ES-I3 (cell line): Measurements from ENCODE around the gene DNAJC24.

Experiments used
- H3K36me3 ChIP-seq: 2 replicates; pipeline ENCODE4 v1.6.1; 2013; ENCODE audit warnings: mild to moderate bottlenecking, low read length, control low read depth, moderate library complexity; ENCODE audit not compliant: insufficient read depth
- H3K4me1 ChIP-seq: 2 replicates; pipeline ENCODE4 v1.6.1; 2013; ENCODE audit warnings: mild to moderate bottlenecking, control low read depth, low read length; ENCODE audit not compliant: insufficient read depth
- H3K9ac ChIP-seq: 2 replicates; pipeline ENCODE4 v1.6.1; 2013; ENCODE audit warnings: low read depth, mild to moderate bottlenecking, low read length, moderate library complexity
- H3K9me3 ChIP-seq: 2 replicates; pipeline ENCODE4 v1.6.1; 2013; ENCODE audit warnings: mild to moderate bottlenecking, low read length, moderate library complexity; ENCODE audit not compliant: control insufficient read depth, insufficient read depth

DNAJC24 gene

GRCh38 chr11:31424652-31425051 lies 55.0 kb downstream of the DNAJC24 start:
- no peaks in the 10 kb centered on the region; the same call in 1 of the 2 replicates for H3K36me3 ChIP-seq
- H3K9me3 ChIP-seq, result no peaks in the 10 kb centered on the region
- peaks cover 11% of the 10 kb centered on the region; the same call in 1 of the 2 replicates for H3K4me1 ChIP-seq
- no peak overlapping the region for H3K9ac ChIP-seq

DNA sequence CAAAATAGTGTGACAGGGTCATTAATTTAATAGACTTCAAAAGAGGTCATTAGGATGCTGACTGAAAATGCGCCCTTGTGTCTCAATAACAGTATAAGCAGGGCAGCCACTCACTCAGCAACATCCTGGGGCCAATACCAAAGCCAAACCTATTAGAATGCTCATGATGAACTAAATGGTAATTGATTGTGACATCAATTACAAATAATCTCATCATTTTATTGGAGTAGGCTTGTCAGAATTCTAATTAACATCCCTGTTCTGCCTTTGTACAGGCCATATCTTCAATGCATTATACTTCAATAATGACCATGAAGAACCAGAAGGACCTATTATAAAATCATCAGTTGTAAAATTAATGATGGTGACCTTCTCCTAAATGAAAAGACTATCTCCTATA lies 64.2 kb downstream of the DNAJC24 start:
- Histone ChIP-seq H3K4me1 (no peaks in the 10 kb centered on the region), H3K9me3 (no peaks in the 10 kb centered on the region), H3K9ac (no peak overlapping the region), H3K36me3 (no peaks in the 10 kb centered on the region; the same call in 1 of the 2 replicates)

DNA sequence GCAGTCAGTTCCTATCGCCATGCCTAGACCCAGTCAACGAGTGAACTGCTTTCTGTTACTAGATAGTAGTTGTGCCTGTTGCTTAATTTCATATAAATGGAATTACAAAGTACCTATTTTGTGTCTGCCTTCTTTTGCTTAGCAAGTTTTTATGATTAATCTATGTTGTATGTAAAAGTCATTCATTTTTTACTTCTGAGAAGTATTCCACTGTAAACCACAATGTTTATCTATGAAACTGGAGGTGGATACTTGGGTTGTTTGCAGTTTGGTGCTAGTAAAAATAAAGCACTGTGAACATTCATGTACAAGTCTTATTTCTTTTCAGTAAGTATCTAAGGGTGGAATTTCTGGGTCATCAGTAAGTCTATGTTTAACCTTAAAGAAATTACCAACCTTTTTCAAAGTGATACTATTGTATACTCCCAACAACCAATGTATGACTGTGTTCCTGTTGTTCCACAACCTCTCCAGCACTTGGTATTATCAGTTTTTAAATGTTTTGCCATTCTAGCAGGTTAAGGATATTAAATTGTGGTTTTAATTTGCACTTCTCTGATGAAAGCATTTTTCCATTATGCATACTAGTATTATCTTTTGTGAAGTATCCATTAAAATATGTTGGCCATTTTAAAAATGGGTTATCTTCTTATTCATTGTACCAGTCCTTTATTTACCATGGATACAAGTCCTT lies 68.2 kb downstream of the DNAJC24 start:
- no peaks in the 10 kb centered on the region; the same call in 1 of the 2 replicates for H3K4me1 ChIP-seq
- H3K9me3 ChIP-seq, result no peaks in the 10 kb centered on the region
- H3K9ac ChIP-seq, result no peak overlapping the region
- no peaks in the 10 kb centered on the region for H3K36me3 ChIP-seq

- no peaks in the 10 kb centered on the region; the same call in 1 of the 2 replicates for H3K4me1 ChIP-seq
- H3K9me3 ChIP-seq, result no peaks in the 10 kb centered on the region
- H3K9ac ChIP-seq, result no peak overlapping the region
- H3K36me3 ChIP-seq, result no peaks in the 10 kb centered on the region
Observed at GRCh38 chr11:31441296-31441695, 71.6 kb downstream of the DNAJC24 start.

DNA sequence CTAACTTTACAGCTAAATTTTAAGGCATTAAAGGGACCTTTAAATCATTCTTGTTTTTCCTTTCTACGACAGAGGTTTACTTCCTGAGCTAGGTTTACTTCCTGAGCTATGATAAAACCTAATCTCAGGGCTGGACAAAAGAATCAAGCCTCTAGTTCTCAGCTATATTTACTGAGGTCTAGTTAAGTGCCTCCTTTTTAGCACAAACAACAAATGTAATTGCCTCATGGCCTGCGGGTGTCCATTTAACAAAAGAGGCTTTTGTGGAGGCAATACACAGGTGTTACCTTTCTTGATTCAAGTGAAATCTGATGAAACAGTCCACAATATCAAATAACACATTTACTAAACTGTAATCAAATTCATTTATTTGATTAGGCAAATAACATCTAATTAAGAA lies 72.4 kb downstream of the DNAJC24 start:
- no peak overlapping the region for H3K9ac ChIP-seq
- no peaks in the 10 kb centered on the region; the same call in 1 of the 2 replicates for H3K4me1 ChIP-seq
- no peaks in the 10 kb centered on the region for H3K36me3 ChIP-seq
- no peaks in the 10 kb centered on the region for H3K9me3 ChIP-seq

GRCh38 chr11:31443802-31444201 lies 74.1 kb downstream of the DNAJC24 start:
- Histone ChIP-seq H3K36me3 (no peaks in the 10 kb centered on the region), H3K9ac (no peak overlapping the region), H3K9me3 (no peaks in the 10 kb centered on the region), H3K4me1 (no peaks in the 10 kb centered on the region; the same call in 1 of the 2 replicates)

DNA sequence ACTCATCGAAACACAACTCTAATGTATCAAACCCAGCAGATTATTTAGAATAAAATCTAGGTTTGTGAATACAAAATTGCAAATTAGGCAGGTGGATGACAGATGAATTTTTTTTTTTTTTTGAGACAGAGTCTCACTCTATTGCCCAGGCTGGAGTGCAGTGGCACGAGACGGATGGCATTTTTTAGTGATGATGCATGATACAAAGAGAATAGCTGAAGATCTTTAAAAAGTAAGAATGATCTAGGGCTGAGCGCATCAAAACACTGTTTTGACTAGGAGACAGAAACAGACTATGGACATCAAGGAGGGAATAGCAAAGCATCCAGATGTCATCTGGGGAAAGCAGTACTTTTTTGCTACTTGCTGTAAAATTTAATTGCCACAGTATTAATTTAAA lies 76.0 kb downstream of the DNAJC24 start:
- Histone ChIP-seq H3K9me3 (no peaks in the 10 kb centered on the region), H3K4me1 (no peaks in the 10 kb centered on the region; the same call in 1 of the 2 replicates), H3K36me3 (no peaks in the 10 kb centered on the region), H3K9ac (no peak overlapping the region)

GRCh38 chr11:31449040-31449439 lies 79.4 kb downstream of the DNAJC24 start:
- H3K36me3 ChIP-seq, result no peaks in the 10 kb centered on the region
- no peaks in the 10 kb centered on the region for H3K4me1 ChIP-seq
- H3K9me3 ChIP-seq, result no peaks in the 10 kb centered on the region
- H3K9ac ChIP-seq, result no peak overlapping the region

- H3K4me1 ChIP-seq, result no peaks in the 10 kb centered on the region
- H3K36me3 ChIP-seq, result no peaks in the 10 kb centered on the region
- H3K9ac ChIP-seq, result no peak overlapping the region
- H3K9me3 ChIP-seq, result no peaks in the 10 kb centered on the region
Observed at GRCh38 chr11:31450841-31451240, 81.2 kb downstream of the DNAJC24 start.

DNA sequence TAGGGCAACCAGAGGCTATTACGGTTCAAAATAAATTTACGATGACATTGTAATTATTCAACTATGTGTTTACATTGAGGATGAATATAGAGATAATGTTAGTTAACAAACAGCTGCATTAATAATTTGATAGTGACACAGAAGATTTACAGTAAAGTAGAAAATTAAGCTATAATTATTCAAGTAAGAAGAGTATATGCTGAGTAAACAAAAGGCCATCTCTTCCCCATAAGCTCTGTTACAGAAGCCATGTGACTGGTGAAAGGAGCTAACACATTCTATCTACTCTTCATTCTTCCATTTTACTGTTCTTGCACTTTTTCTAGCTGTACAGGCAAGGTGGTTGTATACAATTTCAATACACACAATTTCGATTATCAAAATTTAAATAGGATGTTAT lies 85.5 kb downstream of the DNAJC24 start:
- H3K4me1 ChIP-seq, result no peaks in the 10 kb centered on the region
- H3K9ac ChIP-seq, result no peak overlapping the region
- peaks cover 3% of the 10 kb centered on the region; the same call in 1 of the 2 replicates for H3K36me3 ChIP-seq
- H3K9me3 ChIP-seq, result no peaks in the 10 kb centered on the region

DNA sequence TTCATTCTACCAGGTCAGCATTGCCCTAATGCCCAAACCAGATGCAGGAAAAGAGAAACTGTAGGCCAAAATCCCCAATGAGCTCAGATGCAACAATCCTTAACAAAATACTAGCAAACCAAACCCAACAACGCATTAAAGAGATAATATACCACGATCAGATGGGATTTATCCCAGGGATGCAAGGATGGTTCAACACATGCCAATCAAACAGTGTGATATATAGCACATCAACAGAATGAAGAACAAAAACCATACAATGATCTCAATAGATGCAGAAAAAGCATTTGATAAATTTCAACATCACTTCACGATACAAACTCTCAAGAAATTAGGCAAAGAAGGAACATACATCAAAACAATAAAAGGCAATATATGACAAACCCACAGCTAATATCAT lies 94.8 kb downstream of the DNAJC24 start:
- H3K9ac ChIP-seq, result no peak overlapping the region
- no peaks in the 10 kb centered on the region for H3K4me1 ChIP-seq
- no peaks in the 10 kb centered on the region; the same call in 1 of the 2 replicates for H3K9me3 ChIP-seq
- no peaks in the 10 kb centered on the region; the same call in 1 of the 2 replicates for H3K36me3 ChIP-seq

DNA sequence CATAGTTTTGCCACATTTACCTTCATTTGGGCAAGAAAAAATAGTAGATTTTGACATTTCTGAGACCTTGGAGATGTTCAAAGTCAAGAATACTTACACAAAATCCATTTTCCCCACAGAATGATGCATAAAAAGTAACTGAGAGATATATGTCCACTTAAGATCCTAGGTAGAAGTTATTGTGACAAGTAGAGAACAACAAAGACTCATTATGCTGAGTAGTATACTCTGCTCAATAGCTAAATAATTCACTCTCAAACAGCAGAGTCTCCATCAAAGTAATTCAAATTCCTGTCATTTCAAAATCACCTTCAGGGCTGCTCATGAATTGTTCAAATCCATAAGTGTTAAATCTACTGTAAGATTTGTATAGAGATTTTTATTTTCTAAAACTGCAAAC lies 104.4 kb downstream of the DNAJC24 start:
- H3K36me3 ChIP-seq, result no peaks in the 10 kb centered on the region
- H3K9me3 ChIP-seq, result no peaks in the 10 kb centered on the region
- H3K4me1 ChIP-seq, result no peaks in the 10 kb centered on the region
- no peak overlapping the region for H3K9ac ChIP-seq

DNA sequence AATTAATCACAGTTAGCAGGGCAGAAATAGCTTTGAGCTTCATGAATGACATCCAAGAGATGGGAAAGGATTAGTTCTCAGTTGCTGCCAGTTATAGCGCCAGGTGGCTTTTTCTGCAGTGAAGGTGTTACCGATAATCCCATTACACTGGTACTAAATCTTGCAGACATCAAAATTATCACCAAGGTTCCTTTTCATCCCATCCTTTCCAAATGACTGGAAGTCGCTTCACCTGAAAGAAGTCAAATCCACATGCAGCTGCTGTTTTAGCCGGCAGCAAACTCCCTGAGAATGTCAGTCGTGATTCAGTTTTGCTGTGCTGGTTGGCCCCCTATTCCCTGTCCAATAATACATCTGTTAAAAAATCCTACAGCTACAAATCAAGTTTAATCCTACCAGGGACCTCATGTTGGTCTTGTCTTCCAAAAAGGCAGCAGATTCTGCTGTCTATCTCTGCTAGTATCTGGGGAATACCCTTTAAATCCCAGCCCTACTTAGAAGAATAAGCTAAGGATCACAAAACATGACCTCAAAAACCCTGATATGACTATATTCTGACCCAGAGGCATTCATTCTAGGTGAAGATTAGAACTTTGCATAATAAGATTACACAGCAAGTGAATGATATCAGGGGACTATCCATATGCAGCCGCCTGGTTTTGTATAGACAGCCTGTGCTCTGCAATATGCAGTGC lies 108.0 kb downstream of the DNAJC24 start:
- Histone ChIP-seq H3K36me3 (no peaks in the 10 kb centered on the region), H3K9me3 (no peaks in the 10 kb centered on the region), H3K4me1 (no peaks in the 10 kb centered on the region), H3K9ac (no peak overlapping the region)

GRCh38 chr11:31478223-31478590 lies 108.5 kb downstream of the DNAJC24 start:
- Histone ChIP-seq H3K36me3 (no peaks in the 10 kb centered on the region), H3K9ac (no peak overlapping the region), H3K9me3 (no peaks in the 10 kb centered on the region), H3K4me1 (no peaks in the 10 kb centered on the region)

- H3K9ac ChIP-seq, result no peak overlapping the region
- no peaks in the 10 kb centered on the region for H3K9me3 ChIP-seq
- H3K36me3 ChIP-seq, result no peaks in the 10 kb centered on the region
- H3K4me1 ChIP-seq, result no peaks in the 10 kb centered on the region
Observed at GRCh38 chr11:31479066-31479465, 109.4 kb downstream of the DNAJC24 start.
